Measurements from ENCODE around the gene ZNF800. TPM values are rescaled to one million over a fixed set of nuclear protein-coding genes. Genes with fewer than 3 reads are reported as not detected.

The ZNF800 gene
- polyA plus RNA-seq, 1 experiment = 6.2 TPM

- ChIA-PET CTCF (interaction anchor here (1.2 to 1.6 kb wide), 2 partner anchors 10 to 11 kb away, joined by 4 read pairs; no protein-coding TSS in a partner anchor), POLR2A (no interaction called here)
- no peak for DNase-seq (ENCODE audit: low read depth)
- Histone ChIP-seq H3K4me3 (ENCODE audit: low read depth, low read length) (no peak overlapping the region), H3K27me3 (ENCODE audit: control insufficient read depth, insufficient read depth, low read length) (no peaks in the 10 kb centered on the region), H3K36me3 (ENCODE audit: control insufficient read depth, insufficient read depth, low read length) (no peaks in the 10 kb centered on the region)
- no peak for TF ChIP-seq CTCF (IDR thresholded peaks at IDR 0.05; ENCODE audit: insufficient read depth, low read depth, low read length)
Measured at GRCh38 chr7:127337581-127337980, 54.9 kb downstream of the ZNF800 start.

- CTCF ChIA-PET = interaction anchor here (1.2 to 1.6 kb wide), 2 partner anchors 11 to 12 kb away, joined by 4 read pairs; no protein-coding TSS in a partner anchor
Measured at GRCh38 chr7:127336458-127336857, 56.0 kb downstream of the ZNF800 start.

GRCh38 chr7:127332880-127333279 lies 59.6 kb downstream of the ZNF800 start:
- TF ChIP-seq CTCF (IDR thresholded peaks at IDR 0.05; ENCODE audit: insufficient read depth, low read depth, low read length) = no peak
- Histone ChIP-seq H3K4me3 (ENCODE audit: low read depth, low read length) (no peak overlapping the region), H3K36me3 (ENCODE audit: control insufficient read depth, insufficient read depth, low read length) (no peaks in the 10 kb centered on the region), H3K27me3 (ENCODE audit: control insufficient read depth, insufficient read depth, low read length) (no peaks in the 10 kb centered on the region)
- no peak for DNase-seq (ENCODE audit: low read depth)
- POLR2A ChIA-PET = no interaction called here
- CTCF ChIA-PET = no interaction called here

More at GRCh38 chr7:127336458-127336857, 56.0 kb downstream of the ZNF800 start:
- Histone ChIP-seq H3K27me3 (ENCODE audit: control insufficient read depth, insufficient read depth, low read length) (no peaks in the 10 kb centered on the region), H3K36me3 (ENCODE audit: control insufficient read depth, insufficient read depth, low read length) (no peaks in the 10 kb centered on the region), H3K4me3 (ENCODE audit: low read depth, low read length) (no peak overlapping the region)
- no peak for TF ChIP-seq CTCF (IDR thresholded peaks at IDR 0.05; ENCODE audit: insufficient read depth, low read depth, low read length)
- DNase-seq (ENCODE audit: low read depth) = no peak
- POLR2A ChIA-PET = no interaction called here

- no peak for TF ChIP-seq CTCF (IDR thresholded peaks at IDR 0.05; ENCODE audit: insufficient read depth, low read depth, low read length)
- POLR2A ChIA-PET = no interaction called here
Measured at GRCh38 chr7:127330070-127330469, 62.4 kb downstream of the ZNF800 start.

GRCh38 chr7:127322832-127323493 lies 69.5 kb downstream of the ZNF800 start:
- ChIA-PET POLR2A (no interaction called here), CTCF (no interaction called here)
- no peaks in the 10 kb centered on the region for H3K36me3 ChIP-seq (ENCODE audit: control insufficient read depth, insufficient read depth, low read length)
- no peak overlapping the region for H3K4me3 ChIP-seq (ENCODE audit: low read depth, low read length)
- no peak for DNase-seq (ENCODE audit: low read depth)
- no peak for TF ChIP-seq CTCF (IDR thresholded peaks at IDR 0.05; ENCODE audit: insufficient read depth, low read depth, low read length)
- no peaks in the 10 kb centered on the region; the same call in 1 of the 2 replicates for H3K27me3 ChIP-seq (ENCODE audit: control insufficient read depth, insufficient read depth, low read length)

More at GRCh38 chr7:127330070-127330469, 62.4 kb downstream of the ZNF800 start:
- no peak for DNase-seq (ENCODE audit: low read depth)
- Histone ChIP-seq H3K4me3 (ENCODE audit: low read depth, low read length) (no peak overlapping the region), H3K27me3 (ENCODE audit: control insufficient read depth, insufficient read depth, low read length) (no peaks in the 10 kb centered on the region; the same call in 1 of the 2 replicates), H3K36me3 (ENCODE audit: control insufficient read depth, insufficient read depth, low read length) (no peaks in the 10 kb centered on the region)
- CTCF ChIA-PET = no interaction called here
